K562 treated with DMSO at 1 percent for 24 hours (cell line): ENCODE data around the gene KMT2A. TPM values are rescaled to one million over a fixed set of nuclear protein-coding genes. Genes with fewer than 3 reads are reported as not detected.

Experiments used
- total RNA-seq: library from RNA; unstranded; fragments of 300-600 nt; gene quantifications from 2 replicates; pipeline ENCODE4 v1.2.3, GENCODE V29; 2022; ENCODE audit warnings: low read depth; ENCODE audit not compliant: insufficient read depth

KMT2A gene
- 17.9 and 18.5 TPM in 2 replicates for total RNA-seq

GRCh38 chr11:118435893-118436624, at the start of gene KMT2A:
TSS of gene KMT2A (plus strand) at chr11:118436492. CDS start at chr11:118436513, 21 bp downstream.

GRCh38 chr11:118401151-118401879, 35.0 kb upstream of the KMT2A start, which contains the start of gene ATP5MG:
TSS of gene ATP5MG (plus strand) at chr11:118401606. CDS start at chr11:118401666, 60 bp downstream.

GRCh38 chr11:118527109-118527508, 90.8 kb downstream of the KMT2A start, which contains the start of gene TTC36:
TSS of gene TTC36 (plus strand) at chr11:118527474. CDS start at chr11:118527495, 21 bp downstream.

GRCh38 chr11:118530683-118531596, 94.6 kb downstream of the KMT2A start, which contains the start of gene TMEM25:
TSS of gene TMEM25 (plus strand) at chr11:118531192. CDS start at chr11:118531802, 610 bp downstream.

GRCh38 chr11:118572061-118572980, 136.0 kb downstream of the KMT2A start, which contains the start of gene ARCN1:
TSS of gene ARCN1 (plus strand) at chr11:118572409. CDS start at chr11:118572548, 139 bp downstream.

Other genes starting within 250 kb of the KMT2A start
- 0.39 and 1.3 TPM in 2 replicates for gene JAML, start 211.5 kb upstream of the KMT2A start, total RNA-seq
- gene MPZL3, start 184.1 kb upstream of the KMT2A start, total RNA-seq, result 2.7 and 4.1 TPM in 2 replicates
- 0.53 and 0.58 TPM in 2 replicates for gene MPZL2, start 172.2 kb upstream of the KMT2A start, total RNA-seq
- gene CD3E, start 131.8 kb upstream of the KMT2A start, total RNA-seq, result 0.80 and 2.2 TPM in 2 replicates
- gene CD3D, start 93.8 kb upstream of the KMT2A start, total RNA-seq, result 14.2 and 19.0 TPM in 2 replicates
- 0.19 and 0.28 TPM in 2 replicates for gene CD3G, start 92.1 kb upstream of the KMT2A start, total RNA-seq
- 16.9 and 18.6 TPM in 2 replicates for gene UBE4A, start 76.9 kb upstream of the KMT2A start, total RNA-seq
- 149 and 155 TPM in 2 replicates for gene ATP5MG, start 34.9 kb upstream of the KMT2A start, total RNA-seq
- gene TTC36, start 91.0 kb downstream of the KMT2A start, total RNA-seq, result 3.9 and 5.3 TPM in 2 replicates
- 11.7 and 17.1 TPM in 2 replicates for gene TMEM25, start 94.7 kb downstream of the KMT2A start, total RNA-seq
- 20.9 and 21.6 TPM in 2 replicates for gene IFT46, start 129.4 kb downstream of the KMT2A start, total RNA-seq
- 98.4 and 105 TPM in 2 replicates for gene ARCN1, start 135.9 kb downstream of the KMT2A start, total RNA-seq
- 34.6 and 35.9 TPM in 2 replicates for gene PHLDB1, start 171.1 kb downstream of the KMT2A start, total RNA-seq
- gene TREH, start 243.2 kb downstream of the KMT2A start, total RNA-seq, result not detected in 2 replicates